Measurements from ENCODE around the gene NIN. TPM values are rescaled to one million over a fixed set of nuclear protein-coding genes. Genes with fewer than 3 reads are reported as not detected.

NIN gene
- total RNA-seq, 2 donors from 2014 or later: 14.3 to 20.5 TPM

GRCh38 chr14:50757702-50758101 is 73.3 kb downstream of the NIN start:
- no peak for DNase-seq (ENCODE audit: low spot score)
- no peak for TF ChIP-seq POLR2AphosphoS5 (IDR thresholded peaks at IDR 0.05)
- no peak for TF ChIP-seq CTCF (IDR thresholded peaks at IDR 0.05)
- TF ChIP-seq POLR2A (IDR thresholded peaks at IDR 0.05): no peak
- H3K4me1 ChIP-seq (replicated peaks): peaks cover 3% of the 10 kb centered on the region
- no peak overlapping the region for H3K27ac ChIP-seq
- no peak overlapping the region for H3K4me3 ChIP-seq
- H3K36me3 ChIP-seq: no peaks in the 10 kb centered on the region
- H3K9me3 ChIP-seq: no peaks in the 10 kb centered on the region
- 99% methylated on average over 4 of the region's 4 CpGs for WGBS
- intact Hi-C loops (cut with DNase I): no loop called here
- no peaks in the 10 kb centered on the region for H3K27me3 ChIP-seq (replicated peaks; ENCODE audit: insufficient read depth)

- H3K27me3 ChIP-seq (replicated peaks; ENCODE audit: insufficient read depth): no peaks in the 10 kb centered on the region
- no peaks in the 10 kb centered on the region for H3K9me3 ChIP-seq
- H3K27ac ChIP-seq: no peak overlapping the region
- no peaks in the 10 kb centered on the region for H3K36me3 ChIP-seq
- H3K4me3 ChIP-seq: no peak overlapping the region
- intact Hi-C loops (cut with DNase I): no loop called here
- WGBS: 78% methylated on average over 8 of the region's 8 CpGs
- TF ChIP-seq POLR2AphosphoS5 (IDR thresholded peaks at IDR 0.05) (no peak), CTCF (IDR thresholded peaks at IDR 0.05) (no peak), POLR2A (IDR thresholded peaks at IDR 0.05) (no peak)
- H3K4me1 ChIP-seq (replicated peaks): no peaks in the 10 kb centered on the region
- DNase-seq (ENCODE audit: low spot score): no peak
Measured at GRCh38 chr14:50756300-50756699, 74.7 kb downstream of the NIN start.

- H3K36me3 ChIP-seq: no peaks in the 10 kb centered on the region
Measured at GRCh38 chr14:50750323-50750722, 80.6 kb downstream of the NIN start.

GRCh38 chr14:50745401-50746058 is 85.4 kb downstream of the NIN start:
- intact Hi-C loops (cut with DNase I): no loop called here
- no peak for TF ChIP-seq POLR2AphosphoS5 (IDR thresholded peaks at IDR 0.05)
- no peak for TF ChIP-seq POLR2A (IDR thresholded peaks at IDR 0.05)
- no peak for TF ChIP-seq CTCF (IDR thresholded peaks at IDR 0.05)
- Histone ChIP-seq H3K27ac (no peak overlapping the region), H3K36me3 (no peaks in the 10 kb centered on the region), H3K27me3 (replicated peaks; ENCODE audit: insufficient read depth) (no peaks in the 10 kb centered on the region), H3K4me1 (replicated peaks) (no peaks in the 10 kb centered on the region), H3K4me3 (no peak overlapping the region), H3K9me3 (no peaks in the 10 kb centered on the region)
- 91% methylated on average over 5 of the region's 5 CpGs for WGBS
- no peak for DNase-seq (ENCODE audit: low spot score)

More at GRCh38 chr14:50750323-50750722, 80.6 kb downstream of the NIN start:
- 100% methylated on average over 1 of the region's 1 CpG for WGBS
- Histone ChIP-seq H3K4me3 (no peak overlapping the region), H3K27ac (no peak overlapping the region), H3K27me3 (replicated peaks; ENCODE audit: insufficient read depth) (no peaks in the 10 kb centered on the region), H3K9me3 (no peaks in the 10 kb centered on the region), H3K4me1 (replicated peaks) (no peaks in the 10 kb centered on the region)
- TF ChIP-seq POLR2A (IDR thresholded peaks at IDR 0.05) (no peak), CTCF (IDR thresholded peaks at IDR 0.05) (no peak)
- intact Hi-C loops (cut with DNase I): no loop called here
- DNase-seq (ENCODE audit: low spot score): no peak

- Histone ChIP-seq H3K9me3 (no peaks in the 10 kb centered on the region), H3K27ac (no peak overlapping the region), H3K4me3 (no peak overlapping the region), H3K27me3 (replicated peaks; ENCODE audit: insufficient read depth) (no peaks in the 10 kb centered on the region), H3K36me3 (no peaks in the 10 kb centered on the region), H3K4me1 (replicated peaks) (no peaks in the 10 kb centered on the region)
- 81% methylated on average over 3 of the region's 3 CpGs for WGBS
- intact Hi-C loops (cut with DNase I): no loop called here
- TF ChIP-seq CTCF (IDR thresholded peaks at IDR 0.05) (no peak), POLR2AphosphoS5 (IDR thresholded peaks at IDR 0.05) (no peak), POLR2A (IDR thresholded peaks at IDR 0.05) (no peak)
- no peak for DNase-seq (ENCODE audit: low spot score)
Measured at GRCh38 chr14:50744231-50744630, 86.7 kb downstream of the NIN start.
